ENCODE data around the gene HS6ST2. TPM values are rescaled to one million over a fixed set of nuclear protein-coding genes. Genes with fewer than 3 reads are reported as not detected.

The HS6ST2 gene
- total and polyA plus RNA-seq, 9 of the 15 experiments (the other 6 are each of a cell fraction or from before 2014, with no cell fraction given) = not detected

DNA sequence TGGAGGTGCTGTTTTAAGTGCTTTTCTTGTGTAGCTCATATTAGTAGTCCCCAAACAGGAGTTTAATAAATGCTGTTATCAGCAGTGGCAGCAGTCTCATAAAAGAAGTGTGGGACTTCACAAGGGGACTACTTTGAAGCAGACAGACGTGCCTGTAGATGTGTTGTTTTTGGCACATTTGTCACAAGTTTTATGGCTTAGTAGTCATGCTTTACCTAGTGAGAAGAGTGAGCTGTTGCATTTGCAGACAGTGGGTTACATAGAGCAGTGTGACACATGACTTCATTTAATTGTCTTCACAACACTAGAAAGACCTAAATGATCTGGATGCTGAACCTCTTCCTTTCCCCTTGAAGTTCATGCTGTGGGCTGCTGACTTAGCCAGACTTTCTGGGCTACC, 320.1 kb downstream of the HS6ST2 start:
- no TSS peak for BruUV-seq (replicated peaks)
- in situ Hi-C loops (cut with MboI) = no loop called here
- Histone ChIP-seq H3K27ac (ENCODE audit: extremely low read depth, low read depth, low read length) (no peak overlapping the region), H3K4me2 (ENCODE audit: insufficient read depth, low read length) (no peak overlapping the region), H3K9ac (ENCODE audit: insufficient read depth in 1 of 2, low read depth in 2 of 2, low read length in 2 of 2) (no peak overlapping the region), H4K20me1 (replicated peaks; ENCODE audit: control insufficient read depth, insufficient read depth, low read length) (no peaks in the 10 kb centered on the region), H2AFZ (ENCODE audit: low read depth, low read length) (no peak overlapping the region), H3K9me3 (replicated peaks; ENCODE audit: control insufficient read depth, insufficient read depth, low read depth, low read length) (no peaks in the 10 kb centered on the region), H3K36me3 (ENCODE audit: control insufficient read depth, insufficient read depth, low read length) (no peaks in the 10 kb centered on the region), H3K79me2 (ENCODE audit: control insufficient read depth, insufficient read depth, low read length) (no peaks in the 10 kb centered on the region), H3K4me1 (replicated peaks in 1 of 2; ENCODE audit: control insufficient read depth in 2 of 2, insufficient read depth in 2 of 2, low read length in 2 of 2) (no peaks in the 10 kb centered on the region), H3K27me3 (ENCODE audit: control insufficient read depth in 2 of 2, insufficient read depth in 2 of 2, low read length in 2 of 2) (no peaks in the 10 kb centered on the region; a peak in 1 of 5 replicates), H3K4me3 (no peak overlapping the region), H3K9me1 (ENCODE audit: control insufficient read depth, insufficient read depth, low read length) (no peaks in the 10 kb centered on the region)
- 0% methylated on average over 1 of the region's 1 CpG for WGBS (ENCODE audit: insufficient coverage, low coverage, missing lambda C conversion rate)
- ATAC-seq (no peak), FAIRE-seq (no peak), DNase-seq (ENCODE audit: extremely low read depth in 1 of 4, low spot score in 3 of 4) (no peak)
- intact Hi-C loops (cut with micrococcal nuclease) = no loop called here
- ChIA-PET CTCF (ENCODE audit: low intra/inter-chr PET ratio) (interaction anchor here (0.6 kb wide), 1 partner anchor 76 kb away, joined by 3 read pairs; no protein-coding TSS in a partner anchor), POLR2A (no interaction called here)
- TF ChIP-seq HOXB6 (CRISPR knock-in tag; IDR thresholded peaks at IDR 0.05; ENCODE audit: borderline replicate concordance) (no peak), RBFOX2 (IDR thresholded peaks at IDR 0.05; ENCODE audit: low read depth, low read length) (no peak), GATAD2B (IDR thresholded peaks at IDR 0.05; ENCODE audit: borderline replicate concordance) (no peak), PML (IDR thresholded peaks at IDR 0.05; ENCODE audit: low read length) (no peak), FUS (optimal IDR thresholded peaks at IDR 0.05; ENCODE audit: low read depth, low read length) (no peak), NR4A1 (CRISPR knock-in tag; IDR thresholded peaks at IDR 0.05) (no peak), NR4A1 (tag; IDR thresholded peaks at IDR 0.05) (no peak), NFIC (IDR thresholded peaks at IDR 0.05) (no peak), SRSF7 (optimal IDR thresholded peaks at IDR 0.05; ENCODE audit: low read depth, low read length) (no peak), CCNT2 (IDR thresholded peaks at IDR 0.05; ENCODE audit: borderline replicate concordance, extremely low read depth, insufficient read length, low read depth, low read length) (no peak), GTF2A2 (tag; IDR thresholded peaks at IDR 0.05) (no peak), BRD9 (IDR thresholded peaks at IDR 0.05; ENCODE audit: low read depth, partially characterized antibody) (no peak), GTF2F1 (IDR thresholded peaks at IDR 0.05; ENCODE audit: low read depth, low read length) (no peak), ZBTB1 (CRISPR knock-in tag; IDR thresholded peaks at IDR 0.05; ENCODE audit: borderline replicate concordance, low read depth) (no peak)
- TF ChIP-seq, protein P1, sequence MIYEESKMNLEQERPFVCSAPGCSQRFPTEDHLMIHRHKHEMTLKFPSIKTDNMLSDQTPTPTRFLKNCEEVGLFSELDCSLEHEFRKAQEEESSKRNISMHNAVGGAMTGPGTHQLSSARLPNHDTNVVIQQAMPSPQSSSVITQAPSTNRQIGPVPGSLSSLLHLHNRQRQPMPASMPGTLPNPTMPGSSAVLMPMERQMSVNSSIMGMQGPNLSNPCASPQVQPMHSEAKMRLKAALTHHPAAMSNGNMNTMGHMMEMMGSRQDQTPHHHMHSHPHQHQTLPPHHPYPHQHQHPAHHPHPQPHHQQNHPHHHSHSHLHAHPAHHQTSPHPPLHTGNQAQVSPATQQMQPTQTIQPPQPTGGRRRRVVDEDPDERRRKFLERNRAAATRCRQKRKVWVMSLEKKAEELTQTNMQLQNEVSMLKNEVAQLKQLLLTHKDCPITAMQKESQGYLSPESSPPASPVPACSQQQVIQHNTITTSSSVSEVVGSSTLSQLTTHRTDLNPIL (CRISPR knock-in tag; IDR thresholded peaks at IDR 0.05) = no peak
- TF ChIP-seq, protein P2, sequence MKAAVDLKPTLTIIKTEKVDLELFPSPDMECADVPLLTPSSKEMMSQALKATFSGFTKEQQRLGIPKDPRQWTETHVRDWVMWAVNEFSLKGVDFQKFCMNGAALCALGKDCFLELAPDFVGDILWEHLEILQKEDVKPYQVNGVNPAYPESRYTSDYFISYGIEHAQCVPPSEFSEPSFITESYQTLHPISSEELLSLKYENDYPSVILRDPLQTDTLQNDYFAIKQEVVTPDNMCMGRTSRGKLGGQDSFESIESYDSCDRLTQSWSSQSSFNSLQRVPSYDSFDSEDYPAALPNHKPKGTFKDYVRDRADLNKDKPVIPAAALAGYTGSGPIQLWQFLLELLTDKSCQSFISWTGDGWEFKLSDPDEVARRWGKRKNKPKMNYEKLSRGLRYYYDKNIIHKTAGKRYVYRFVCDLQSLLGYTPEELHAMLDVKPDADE (conservative IDR thresholded peaks at IDR 0.05; ENCODE audit: control insufficient read depth, low read depth, low read length) = no peak

All from K562 (cell line).